GM12865 (cell line): ENCODE data around the gene INF2.

ENCODE experiments used
- DNase-seq: peaks from one replicate; pipeline ENCODE4 v3.0.0; 2010; ENCODE audit warnings: low read depth
- H3K4me3 ChIP-seq: 2 replicates; pipeline ENCODE4 v1.5.1; 2011; ENCODE audit warnings: mild to moderate bottlenecking, low read depth, low read length, control low read depth
- CTCF ChIP-seq: IDR thresholded peaks from 2 replicates; pipeline ENCODE4 v1.5.1; 2011; ENCODE audit warnings: low read length, control low read depth, low read depth, inconsistent platforms; ENCODE audit not compliant: insufficient read depth; ENCODE audit errors: missing control alignments

Gene INF2

DNA sequence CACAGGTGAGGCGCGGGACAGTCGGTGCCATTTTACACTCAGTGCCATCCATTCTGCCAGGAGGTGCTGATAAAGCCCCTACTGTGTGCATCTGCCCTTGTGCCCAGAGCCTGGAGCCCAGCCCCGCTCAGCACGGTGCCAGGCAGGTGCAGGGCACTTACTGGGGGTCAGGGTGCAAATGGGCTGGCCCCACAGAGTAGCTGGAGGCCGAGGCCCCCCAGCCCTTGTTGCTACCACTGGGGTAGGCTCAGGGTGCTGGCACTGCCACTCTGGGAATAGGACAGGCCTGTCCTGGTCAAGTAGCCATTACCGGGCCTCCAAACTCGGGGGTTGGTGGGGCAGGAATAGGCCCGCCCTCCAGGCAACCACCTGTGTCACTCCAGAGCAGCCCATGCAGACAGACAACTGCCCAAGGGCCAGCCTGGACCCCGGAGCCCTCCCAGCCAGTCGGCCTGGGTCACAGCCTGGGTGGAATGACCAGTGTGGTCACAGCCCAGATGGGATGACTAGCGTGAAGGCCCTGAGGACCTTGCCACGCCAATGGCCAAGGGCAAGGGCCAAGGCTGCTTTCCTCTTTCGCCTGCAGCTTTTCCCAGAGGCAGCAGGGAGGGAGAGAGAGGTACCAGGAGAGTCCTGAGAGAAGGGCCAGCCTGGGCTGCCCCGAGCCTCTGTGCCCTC lies 3.0 kb downstream of the INF2 start:
- DNase-seq, result no peak
- TF ChIP-seq CTCF, result no peak
- H3K4me3 ChIP-seq, result no peak overlapping the region

GRCh38 chr14:104692939-104693315 lies 3.5 kb downstream of the INF2 start:
- H3K4me3 ChIP-seq, result no peak overlapping the region
- no peak for DNase-seq
- TF ChIP-seq CTCF, result no peak

DNA sequence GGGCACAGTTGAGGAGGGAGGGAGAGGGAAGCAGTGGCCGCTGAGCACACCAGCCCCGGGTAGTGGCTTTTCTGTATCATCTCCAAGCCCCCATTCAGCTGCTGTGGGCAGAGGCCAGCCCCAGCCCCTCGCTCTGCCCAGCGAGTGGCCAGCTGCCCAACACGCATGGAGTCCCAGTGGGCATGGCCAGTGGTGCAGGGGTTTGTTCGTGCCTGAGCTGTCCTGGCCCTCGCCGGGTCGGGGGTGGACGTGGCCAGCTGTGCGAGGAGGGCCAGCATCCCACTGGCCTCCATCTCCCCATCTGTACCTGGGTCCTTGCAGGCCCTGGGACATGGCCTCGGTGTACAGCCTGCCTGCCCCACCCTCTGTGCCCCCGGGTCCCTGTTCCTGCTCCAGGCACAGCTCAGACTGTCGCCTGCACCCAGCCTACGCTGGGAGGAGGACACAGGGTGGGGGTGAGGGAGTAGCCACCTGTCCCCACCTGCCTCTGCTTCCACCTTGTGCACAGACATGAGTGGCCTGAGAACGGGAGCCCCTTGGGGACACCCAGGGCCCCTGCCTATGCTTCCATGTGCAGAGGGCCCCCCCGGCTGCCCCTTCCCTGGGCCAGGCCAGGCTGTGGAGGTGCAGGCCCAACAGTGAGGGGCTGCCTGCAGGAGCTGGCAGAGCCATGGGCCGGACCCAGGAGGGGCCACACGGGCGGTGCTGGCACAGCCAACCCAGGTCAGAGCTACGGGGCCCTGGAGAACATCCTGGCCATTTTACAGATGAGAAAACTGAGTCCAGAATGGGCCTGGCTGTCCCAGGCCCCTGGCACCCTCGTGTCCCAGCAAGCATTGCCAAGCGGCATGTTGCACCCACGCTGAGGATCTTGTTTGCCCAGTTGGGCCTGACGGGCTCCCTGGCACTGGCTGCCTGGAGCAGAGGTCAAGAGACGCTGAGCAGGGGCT lies 4.3 kb downstream of the INF2 start:
- TF ChIP-seq CTCF, result no peak
- H3K4me3 ChIP-seq, result no peak overlapping the region

DNA sequence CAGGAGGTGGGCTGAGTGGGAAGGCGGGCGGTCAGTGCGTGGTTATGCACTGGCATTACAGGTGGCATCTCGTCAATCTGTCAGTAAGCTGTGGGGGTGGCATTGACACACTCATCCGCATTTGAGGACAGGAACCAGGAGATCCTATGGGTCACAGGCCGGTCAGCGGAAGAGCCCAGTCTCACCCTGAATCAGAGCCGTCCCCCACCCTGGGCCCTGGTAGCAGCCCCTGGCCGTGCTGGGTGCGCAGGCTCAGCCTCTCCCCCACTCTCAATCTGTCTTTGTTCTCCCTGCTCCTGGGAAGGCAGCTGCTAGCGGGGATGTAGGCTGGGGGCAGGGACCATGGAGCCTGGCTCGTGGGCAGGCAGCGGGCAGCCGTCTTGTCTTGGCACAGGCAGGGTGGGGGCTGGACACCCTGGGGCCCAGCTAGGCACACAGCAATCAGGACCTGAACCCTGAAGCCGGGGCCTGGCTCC lies 5.1 kb downstream of the INF2 start:
- DNase-seq, result no peak
- no peak for TF ChIP-seq CTCF
- H3K4me3 ChIP-seq, result no peak overlapping the region

More for the DNA sequence above, 4.3 kb downstream of the INF2 start:
- DNase-seq, result no peak

DNA sequence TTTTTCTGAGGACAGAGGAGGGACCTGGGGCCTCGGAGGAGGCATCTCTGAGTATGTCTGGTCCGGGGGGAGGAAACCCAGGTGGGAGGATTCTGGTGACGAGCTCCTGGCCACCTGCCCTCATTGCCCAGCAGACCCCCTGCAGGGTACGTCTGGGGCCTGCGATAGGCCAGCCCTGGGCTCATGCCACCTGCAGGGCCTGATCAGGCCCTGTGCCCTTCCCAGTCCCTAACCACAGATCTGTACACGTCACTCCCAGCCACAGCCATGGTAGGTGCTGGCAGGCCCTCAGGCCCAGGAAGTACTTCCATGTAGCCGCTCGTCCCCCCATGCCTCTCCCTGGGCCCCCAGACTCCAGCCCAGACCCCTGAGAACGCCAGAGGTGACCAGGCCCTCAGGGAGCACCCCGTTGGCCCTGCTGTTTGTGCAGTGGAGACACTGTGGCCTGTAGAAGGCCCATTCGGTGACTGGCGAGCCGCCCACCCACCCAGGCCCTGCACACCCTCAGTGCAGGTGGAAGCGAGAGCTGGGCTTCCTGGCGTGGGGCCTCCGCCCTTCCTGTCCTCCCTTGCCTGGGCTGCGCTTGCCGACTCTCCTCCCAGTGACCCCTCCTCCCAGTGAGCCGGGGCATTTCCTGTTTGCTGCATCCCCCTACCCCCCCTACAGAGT lies 5.7 kb downstream of the INF2 start:
- TF ChIP-seq CTCF, result no peak
- H3K4me3 ChIP-seq, result no peak overlapping the region
- no peak for DNase-seq

DNA sequence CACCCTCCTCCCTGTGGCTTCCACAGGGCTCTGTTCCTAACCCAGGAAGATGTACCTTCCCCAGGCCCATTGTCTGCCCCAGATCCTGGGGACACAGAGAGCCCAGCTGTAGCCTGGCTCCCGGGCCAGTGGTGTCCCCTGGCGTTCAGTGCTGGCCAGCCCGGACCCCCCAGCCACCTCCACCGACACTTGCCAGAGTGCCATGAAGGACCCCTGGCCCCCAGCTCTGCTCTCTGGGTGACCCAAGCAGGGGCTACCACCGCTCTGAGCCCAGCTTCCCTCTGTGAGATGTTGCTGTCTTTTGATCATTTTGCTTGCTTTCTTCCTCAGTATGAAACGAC lies 6.2 kb downstream of the INF2 start:
- no peak overlapping the region for H3K4me3 ChIP-seq
- DNase-seq, result no peak
- no peak for TF ChIP-seq CTCF
